Epithelial cell of esophagus (primary cell): ENCODE results near the gene S100P.

Experiments
- DNase-seq: peaks from one replicate; pipeline ENCODE4 v3.0.0; 2010; ENCODE audit warnings: low read depth
- H3K4me3 ChIP-seq: 2 replicates; pipeline ENCODE4 v1.5.1; 2011; ENCODE audit warnings: mild to moderate bottlenecking, low read length, control low read depth
- CTCF ChIP-seq: IDR thresholded peaks from 2 replicates; pipeline ENCODE4 v1.5.1; 2011; ENCODE audit warnings: low read depth, mild to moderate bottlenecking, low read length, control low read depth, inconsistent platforms; ENCODE audit not compliant: insufficient read depth; ENCODE audit errors: missing control alignments

Gene S100P

GRCh38 chr4:6692806-6693205, 872 bp upstream of the S100P start:
- no peak for TF ChIP-seq CTCF

GRCh38 chr4:6694177-6694901, 661 bp downstream of the S100P start:
- no peak for TF ChIP-seq CTCF
- no peak for DNase-seq
- peak overlapping the region; percentile 34 for H3K4me3 ChIP-seq

More at GRCh38 chr4:6692806-6693205, 872 bp upstream of the S100P start:
- DNase-seq = peak; percentile 70
- H3K4me3 ChIP-seq = no peak overlapping the region

GRCh38 chr4:6695660-6696610, 2.3 kb downstream of the S100P start:
- peak; percentile 12 for TF ChIP-seq CTCF
- H3K4me3 ChIP-seq = no peak overlapping the region
- peak; percentile 74 for DNase-seq

GRCh38 chr4:6696611-6697010, 2.9 kb downstream of the S100P start:
- TF ChIP-seq CTCF = no peak
- DNase-seq = peak; percentile 64
- H3K4me3 ChIP-seq = no peak overlapping the region

- TF ChIP-seq CTCF = no peak
- no peak for DNase-seq
Observed at GRCh38 chr4:6697131-6697530, 3.5 kb downstream of the S100P start.

GRCh38 chr4:6699388-6699787, 5.7 kb downstream of the S100P start:
- no peak for TF ChIP-seq CTCF
- H3K4me3 ChIP-seq = no peak overlapping the region
- DNase-seq = no peak

More at GRCh38 chr4:6697131-6697530, 3.5 kb downstream of the S100P start:
- no peak overlapping the region for H3K4me3 ChIP-seq
